HG03575 (cell line): Measurements from ENCODE around the gene TMEM258.

Experiments
- ATAC-seq: cut with Tn5 transposase; IDR thresholded peaks from one replicate; pipeline ENCODE4 v1.9.1; 2021; ENCODE audit not compliant: unreplicated experiment, insufficient number of reproducible peaks, low FRiP score; ENCODE audit errors: extremely low read depth

Gene TMEM258

GRCh38 chr11:61827571-61828378 is 35.4 kb upstream of the TMEM258 start, which contains the start of gene FADS2:
TSS of gene FADS2 (plus strand) at chr11:61828300. CDS start at chr11:61828391, 91 bp downstream.
- no peak for ATAC-seq

- no peak for ATAC-seq
These were observed 34.7 kb upstream of the TMEM258 start for GRCh38 chr11:61826930-61827570.

GRCh38 chr11:61820174-61820573 is 27.8 kb upstream of the TMEM258 start:
- ATAC-seq: no peak

GRCh38 chr11:61817471-61818202 is 25.2 kb upstream of the TMEM258 start:
- ATAC-seq: no peak

- no peak for ATAC-seq
These were observed 24.5 kb upstream of the TMEM258 start, which contains the start of gene FADS1 for GRCh38 chr11:61816736-61817455. TSS of gene FADS1 (minus strand) at chr11:61817003. CDS start at chr11:61816929, 74 bp downstream.

GRCh38 chr11:61815790-61816735 is 23.7 kb upstream of the TMEM258 start:
- ATAC-seq: no peak

- ATAC-seq: no peak
These were observed 22.8 kb upstream of the TMEM258 start for GRCh38 chr11:61814958-61815789.

- ATAC-seq: no peak
These were observed 22.0 kb upstream of the TMEM258 start for GRCh38 chr11:61814247-61814957.

GRCh38 chr11:61812736-61813411 is 20.5 kb upstream of the TMEM258 start:
- no peak for ATAC-seq

- ATAC-seq: no peak
These were observed 19.4 kb upstream of the TMEM258 start for GRCh38 chr11:61811831-61812230.

GRCh38 chr11:61810671-61811175 is 18.3 kb upstream of the TMEM258 start:
- no peak for ATAC-seq

GRCh38 chr11:61806785-61807184 is 14.4 kb upstream of the TMEM258 start:
- no peak for ATAC-seq

- no peak for ATAC-seq
These were observed 12.7 kb upstream of the TMEM258 start for GRCh38 chr11:61805146-61805545.

GRCh38 chr11:61803889-61804647 is 11.7 kb upstream of the TMEM258 start:
- ATAC-seq: no peak

GRCh38 chr11:61802605-61803004 is 10.2 kb upstream of the TMEM258 start:
- ATAC-seq: no peak
